Endothelial cell (in vitro differentiated cells): ENCODE data around the gene TFDP2. TPM values are rescaled to one million over a fixed set of nuclear protein-coding genes. Genes with fewer than 3 reads are reported as not detected.
"Not testable (repeated sequence)": the region's sequence is repeated elsewhere in the genome, so short reads cannot be mapped to it uniquely, and the experiment has no call there.

ENCODE experiments used
- DNase-seq: peaks from one replicate; pipeline ENCODE4 v3.0.0; 2021; ENCODE audit warnings: low spot score
- H3K27ac Mint-ChIP-seq: one replicate; pipeline ENCODE4 v1.8.0; 2021; ENCODE audit warnings: mixed read lengths, inconsistent platforms; ENCODE audit not compliant: unreplicated experiment
- H3K27me3 Mint-ChIP-seq: one replicate; pipeline ENCODE4 v1.8.0; 2021; ENCODE audit warnings: mild to moderate bottlenecking, moderate library complexity, mixed read lengths, inconsistent platforms; ENCODE audit not compliant: unreplicated experiment
- H3K36me3 Mint-ChIP-seq: one replicate; pipeline ENCODE4 v1.8.0; 2021; ENCODE audit warnings: mild to moderate bottlenecking, low read depth, mixed read lengths, inconsistent platforms; ENCODE audit not compliant: unreplicated experiment
- H3K4me1 Mint-ChIP-seq: one replicate; pipeline ENCODE4 v1.8.0; 2021; ENCODE audit warnings: mild to moderate bottlenecking, mixed read lengths, inconsistent platforms; ENCODE audit not compliant: unreplicated experiment
- H3K4me3 Mint-ChIP-seq: one replicate; pipeline ENCODE4 v1.8.0; 2021; ENCODE audit warnings: mild to moderate bottlenecking, mixed read lengths, inconsistent platforms; ENCODE audit not compliant: unreplicated experiment
- H3K9me3 Mint-ChIP-seq: one replicate; pipeline ENCODE4 v1.8.0; 2021; ENCODE audit warnings: mixed read lengths, inconsistent platforms; ENCODE audit not compliant: unreplicated experiment
- total RNA-seq: library from RNA; stranded (reverse); fragmentation: NEBNext Ultra II Directional; extraction: Animal tissue kit (Norgen Biotek cat#: 25700); gene quantifications from one replicate; pipeline ENCODE4 v1.2.1, GENCODE V29; 2021; ENCODE audit not compliant: unreplicated experiment
- TF ChIP-seq, protein P1 (sequence below): fragments of 200-600 bp; sonication (generic); IDR thresholded peaks from one replicate; pipeline ENCODE4 v1.5.0; 2021; ENCODE audit warnings: antibody characterized with exemption; ENCODE audit not compliant: unreplicated experiment

TFDP2 gene
- total RNA-seq, 1 donor from 2014 or later: 31.1 TPM

DNA sequence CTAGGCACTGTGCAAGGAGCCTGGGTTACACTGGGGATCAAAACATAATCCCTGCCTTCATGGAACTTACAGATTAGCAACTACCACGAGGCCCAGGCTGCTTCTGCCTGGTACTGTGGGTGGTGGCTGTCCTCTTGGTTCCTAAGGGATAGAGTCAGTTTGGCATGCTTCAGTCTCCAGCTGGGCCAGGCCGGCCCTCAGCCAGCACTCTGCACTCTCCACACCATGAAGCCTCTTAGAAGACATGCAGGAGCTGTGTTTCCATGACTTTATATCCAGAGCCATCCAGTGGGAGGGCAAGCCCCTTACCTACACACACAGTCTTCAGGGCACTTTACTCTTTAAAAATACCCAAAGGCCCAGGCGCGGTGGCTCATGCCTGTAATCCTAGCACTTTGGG, 218.5 kb downstream of the TFDP2 start:
- peaks cover 17% of the 10 kb centered on the region for H3K36me3 Mint-ChIP-seq
- H3K4me3 Mint-ChIP-seq: no peak overlapping the region
- no peak overlapping the region for H3K27ac Mint-ChIP-seq
- DNase-seq: no peak
- TF ChIP-seq, protein P1, sequence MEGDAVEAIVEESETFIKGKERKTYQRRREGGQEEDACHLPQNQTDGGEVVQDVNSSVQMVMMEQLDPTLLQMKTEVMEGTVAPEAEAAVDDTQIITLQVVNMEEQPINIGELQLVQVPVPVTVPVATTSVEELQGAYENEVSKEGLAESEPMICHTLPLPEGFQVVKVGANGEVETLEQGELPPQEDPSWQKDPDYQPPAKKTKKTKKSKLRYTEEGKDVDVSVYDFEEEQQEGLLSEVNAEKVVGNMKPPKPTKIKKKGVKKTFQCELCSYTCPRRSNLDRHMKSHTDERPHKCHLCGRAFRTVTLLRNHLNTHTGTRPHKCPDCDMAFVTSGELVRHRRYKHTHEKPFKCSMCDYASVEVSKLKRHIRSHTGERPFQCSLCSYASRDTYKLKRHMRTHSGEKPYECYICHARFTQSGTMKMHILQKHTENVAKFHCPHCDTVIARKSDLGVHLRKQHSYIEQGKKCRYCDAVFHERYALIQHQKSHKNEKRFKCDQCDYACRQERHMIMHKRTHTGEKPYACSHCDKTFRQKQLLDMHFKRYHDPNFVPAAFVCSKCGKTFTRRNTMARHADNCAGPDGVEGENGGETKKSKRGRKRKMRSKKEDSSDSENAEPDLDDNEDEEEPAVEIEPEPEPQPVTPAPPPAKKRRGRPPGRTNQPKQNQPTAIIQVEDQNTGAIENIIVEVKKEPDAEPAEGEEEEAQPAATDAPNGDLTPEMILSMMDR: no peak
- H3K4me1 Mint-ChIP-seq: no peaks in the 10 kb centered on the region
- peaks cover 3% of the 10 kb centered on the region for H3K27me3 Mint-ChIP-seq
- no peaks in the 10 kb centered on the region for H3K9me3 Mint-ChIP-seq

DNA sequence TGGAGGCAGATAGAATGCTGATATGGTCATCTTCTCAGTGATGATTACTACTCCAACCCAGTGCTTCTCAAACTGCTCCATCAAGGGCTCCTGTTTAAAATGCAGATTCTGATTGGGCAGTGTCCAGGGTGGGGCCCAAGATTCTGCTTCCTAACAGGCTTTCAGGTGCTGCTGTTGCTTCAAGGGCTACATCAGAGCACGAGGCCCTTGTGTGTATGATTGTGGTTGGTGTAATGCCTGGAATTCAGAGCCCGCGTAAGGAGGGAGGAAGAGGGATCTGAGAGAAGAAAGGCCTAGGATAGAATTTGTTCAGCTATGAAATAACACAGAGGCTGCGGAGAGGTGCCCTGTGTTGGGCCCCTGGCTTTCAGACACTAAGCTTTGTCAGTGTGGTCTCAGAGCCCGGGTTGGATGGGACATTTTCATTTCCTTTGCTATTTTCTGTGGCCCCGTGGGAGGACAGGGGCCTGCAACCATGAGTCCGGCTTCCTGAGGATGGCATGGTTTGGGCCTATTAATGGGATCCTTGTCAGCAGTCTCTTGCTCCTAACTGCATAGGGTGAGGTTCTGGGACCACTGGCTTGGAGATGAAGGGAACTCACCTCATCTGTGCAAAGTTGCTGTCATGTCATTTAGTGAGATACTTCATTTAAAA, 219.9 kb downstream of the TFDP2 start:
- DNase-seq: no peak
- H3K4me1 Mint-ChIP-seq: no peaks in the 10 kb centered on the region
- H3K27ac Mint-ChIP-seq: no peak overlapping the region

DNA sequence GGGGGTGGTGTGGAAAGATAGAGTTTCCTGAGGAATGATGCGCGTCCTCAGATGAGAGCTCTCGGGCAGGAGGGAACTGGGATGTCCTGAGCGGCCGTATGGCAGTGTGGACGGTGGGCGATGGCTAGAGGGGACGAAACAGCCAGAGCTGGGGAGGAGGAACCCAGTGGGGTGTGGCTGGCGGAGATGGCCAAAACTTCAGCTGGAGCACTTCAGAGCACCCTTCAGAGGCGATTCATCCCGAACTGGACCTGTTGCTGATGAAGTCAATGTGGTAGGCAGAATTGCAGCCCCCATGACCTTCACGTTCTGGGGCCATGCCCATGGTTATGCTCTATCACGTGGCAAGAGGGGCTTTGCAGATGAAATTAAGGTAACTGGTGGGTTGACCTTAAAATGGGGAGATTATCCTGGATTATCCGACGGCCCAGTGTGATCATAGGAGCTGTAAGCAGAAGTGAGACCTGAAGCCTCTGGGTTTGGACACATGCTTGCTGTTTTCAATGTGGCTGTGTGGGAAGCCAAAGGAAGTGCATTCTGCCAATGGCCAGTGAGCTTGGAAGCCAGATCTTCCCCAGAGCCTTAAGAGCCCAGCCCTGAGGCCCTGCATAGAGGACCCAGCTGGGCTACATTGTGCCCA, 220.6 kb downstream of the TFDP2 start:
- Mint-ChIP-seq H3K27ac (peak overlapping the region; percentile 34), H3K36me3 (peaks cover 26% of the 10 kb centered on the region)
- no peak for DNase-seq

More for the DNA sequence above, 219.9 kb downstream of the TFDP2 start:
- Mint-ChIP-seq H3K4me3 (no peak overlapping the region), H3K36me3 (peaks cover 23% of the 10 kb centered on the region), H3K27me3 (peaks cover 3% of the 10 kb centered on the region), H3K9me3 (no peaks in the 10 kb centered on the region)
- TF ChIP-seq, protein P1: no peak

DNA sequence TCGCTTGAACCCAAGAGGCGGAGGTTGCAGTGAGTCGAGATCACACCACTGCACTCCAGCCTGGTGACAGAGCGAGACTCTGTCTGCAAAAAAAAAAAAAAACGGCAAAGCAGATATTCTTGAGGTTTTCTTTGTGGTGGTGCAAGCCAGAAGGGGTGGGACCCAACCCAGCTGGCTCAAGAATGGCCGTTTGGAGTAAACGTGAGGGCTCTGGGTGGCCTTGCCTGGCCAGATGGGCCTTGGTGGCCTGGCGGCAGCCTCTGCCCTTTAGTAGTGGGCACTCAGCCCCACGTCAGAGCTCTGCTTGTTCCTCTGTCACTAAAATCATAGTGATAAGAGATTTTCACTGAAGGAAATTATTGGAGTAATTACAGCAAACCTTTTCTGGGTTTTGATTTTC, 222.4 kb downstream of the TFDP2 start:
- TF ChIP-seq, protein P1: no peak
- no peak for DNase-seq
- H3K4me1 Mint-ChIP-seq: no peaks in the 10 kb centered on the region
- no peak overlapping the region for H3K27ac Mint-ChIP-seq
- no peak overlapping the region for H3K4me3 Mint-ChIP-seq
- peaks cover 37% of the 10 kb centered on the region for H3K36me3 Mint-ChIP-seq
- H3K27me3 Mint-ChIP-seq: peaks cover 1% of the 10 kb centered on the region
- no peaks in the 10 kb centered on the region for H3K9me3 Mint-ChIP-seq

More for the DNA sequence above, 220.6 kb downstream of the TFDP2 start:
- Mint-ChIP-seq H3K27me3 (peaks cover 5% of the 10 kb centered on the region), H3K4me1 (no peaks in the 10 kb centered on the region), H3K4me3 (peak overlapping the region; percentile 40), H3K9me3 (no peaks in the 10 kb centered on the region)
- TF ChIP-seq, protein P1: no peak

DNA sequence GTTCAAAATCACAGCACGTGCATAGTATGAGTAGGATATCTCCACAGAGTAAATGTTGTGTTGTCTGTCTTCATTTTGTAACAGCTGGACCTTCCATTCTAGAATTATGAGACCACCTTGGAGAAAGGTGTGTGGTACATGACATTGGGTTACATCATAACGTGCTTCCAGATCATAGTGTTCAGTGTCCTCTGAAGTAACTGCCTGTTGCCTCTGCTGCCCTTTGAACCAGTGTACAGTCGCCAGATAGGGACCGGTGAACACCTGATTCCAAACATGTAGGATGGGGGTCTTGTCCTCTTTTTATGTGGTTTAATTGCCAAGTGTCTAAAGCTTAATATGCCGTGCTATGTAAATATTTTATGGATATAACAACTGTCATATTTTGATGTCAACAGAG, 223.7 kb downstream of the TFDP2 start:
- H3K4me1 Mint-ChIP-seq, DNase-seq, H3K9me3 Mint-ChIP-seq, H3K27me3 Mint-ChIP-seq: not testable (repeated sequence)
- Mint-ChIP-seq H3K4me3 (peak overlapping the region; percentile 47), H3K36me3 (peaks cover 43% of the 10 kb centered on the region), H3K27ac (peak overlapping the region; percentile 8)
